NCI-H2227 treated with DMSO at 0.1 percent for 48 hours (cell line): ENCODE data around the gene ADAM11.
A peak's percentile ranks its signal among the peaks of the same experiment; 100 is the strongest.

ENCODE experiments used
- DNase-seq: peaks from one replicate; lab custom pipeline; 2025; lab: John Stamatoyannopoulos, UW

ADAM11 gene

GRCh38 chr17:44757918-44758413 lies 822 bp upstream of the ADAM11 start:
- no peak for DNase-seq

DNA sequence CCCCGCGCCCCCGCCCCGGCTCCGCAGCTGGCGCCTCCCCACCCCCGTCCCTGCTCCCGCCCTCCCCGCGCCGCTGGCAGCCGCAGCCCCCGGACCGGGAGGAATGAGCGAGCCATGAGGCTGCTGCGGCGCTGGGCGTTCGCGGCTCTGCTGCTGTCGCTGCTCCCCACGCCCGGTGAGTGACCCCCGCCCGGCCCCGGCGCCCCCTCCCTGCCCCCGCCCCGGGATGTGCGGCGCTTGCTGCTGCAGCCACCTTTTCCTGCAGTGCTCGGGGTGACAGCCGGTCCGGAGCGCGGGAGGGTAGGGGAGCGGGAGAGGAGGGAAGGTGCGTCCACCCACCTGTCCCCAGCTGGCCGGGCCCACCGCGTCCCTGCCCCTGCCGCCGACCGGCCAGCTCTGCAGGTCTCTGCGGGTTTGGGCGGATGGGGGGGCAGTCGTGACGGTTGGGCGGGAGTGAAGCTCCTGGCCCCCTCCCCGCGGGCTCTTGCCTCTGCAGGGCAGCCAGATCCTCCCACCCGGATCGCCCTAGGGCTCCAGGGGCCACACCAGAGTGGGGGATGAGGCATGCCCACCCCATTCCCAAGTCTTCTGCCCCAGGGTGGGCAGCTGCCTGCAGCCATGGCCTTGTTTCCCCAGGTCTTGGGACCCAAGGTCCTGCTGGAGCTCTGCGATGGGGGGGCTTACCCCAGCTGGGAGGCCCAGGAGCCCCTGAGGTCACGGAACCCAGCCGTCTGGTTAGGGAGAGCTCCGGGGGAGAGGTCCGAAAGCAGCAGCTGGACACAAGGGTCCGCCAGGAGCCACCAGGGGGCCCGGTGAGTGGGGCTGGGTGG lies 513 bp downstream of the ADAM11 start:
- no peak for DNase-seq

GRCh38 chr17:44759916-44760243 lies 1.1 kb downstream of the ADAM11 start:
- no peak for DNase-seq

GRCh38 chr17:44760474-44761308 lies 1.9 kb downstream of the ADAM11 start:
- no peak for DNase-seq

DNA sequence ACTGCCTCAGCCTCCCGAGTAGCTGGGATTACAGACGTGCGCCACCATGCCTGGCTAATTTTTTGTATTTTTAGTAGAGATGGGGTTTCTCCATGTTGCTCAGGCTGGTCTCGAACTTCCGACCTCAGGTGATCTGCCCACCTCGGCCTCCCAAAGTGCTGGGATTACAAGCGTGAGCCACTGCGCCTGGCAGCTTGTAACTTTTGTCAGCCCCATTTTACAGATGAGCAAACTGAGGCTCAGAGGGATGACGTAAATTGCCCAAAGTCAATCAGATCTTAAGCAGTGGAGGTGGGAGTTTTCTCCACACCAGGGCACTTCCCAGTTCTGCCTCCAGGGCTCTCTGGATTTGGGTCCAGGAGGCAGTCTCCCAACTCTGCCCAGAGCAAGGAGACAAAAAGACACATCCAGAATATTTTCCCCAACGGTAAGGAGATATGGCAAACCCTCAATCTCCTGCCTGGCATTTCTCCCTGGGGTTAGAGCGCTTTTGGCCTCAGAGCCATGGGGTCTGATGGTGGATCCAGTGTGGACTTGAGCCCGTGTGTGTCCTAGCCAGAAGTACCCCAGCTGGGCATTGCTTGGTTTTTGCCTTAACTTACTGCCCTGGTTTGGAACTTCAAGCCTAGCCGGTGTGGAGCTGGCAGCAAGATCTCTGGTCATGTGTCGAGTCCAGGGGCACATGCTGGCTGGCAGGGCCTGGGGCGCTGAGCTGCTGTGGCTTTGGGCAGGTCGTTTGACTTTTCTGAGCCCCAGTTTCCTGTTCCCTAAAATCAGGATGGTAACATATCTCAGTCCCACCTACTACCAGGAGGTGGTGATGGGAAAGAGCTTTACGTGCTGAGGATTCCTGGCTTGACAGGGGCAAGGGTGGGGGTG lies 3.4 kb downstream of the ADAM11 start:
- no peak for DNase-seq

DNA sequence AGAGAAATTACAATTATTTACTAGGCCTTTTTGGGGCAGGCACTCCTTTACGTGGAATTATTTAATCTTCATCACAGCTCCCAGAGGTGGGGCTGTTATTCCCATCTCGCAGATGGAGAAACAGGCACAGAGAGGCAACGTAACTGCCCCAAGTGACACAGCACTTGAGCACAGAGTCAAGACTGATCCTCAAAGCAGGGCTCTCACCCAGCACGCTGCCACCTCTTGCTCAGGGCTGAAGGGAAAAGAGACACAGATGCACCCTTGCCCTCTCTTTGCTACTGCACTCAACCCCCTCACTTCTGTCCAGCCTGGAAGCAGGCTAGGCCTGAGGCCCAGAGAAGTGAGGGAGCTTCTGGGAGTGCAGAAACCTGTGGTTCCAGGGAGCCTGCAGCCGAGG lies 4.4 kb downstream of the ADAM11 start:
- DNase-seq, result no peak

DNA sequence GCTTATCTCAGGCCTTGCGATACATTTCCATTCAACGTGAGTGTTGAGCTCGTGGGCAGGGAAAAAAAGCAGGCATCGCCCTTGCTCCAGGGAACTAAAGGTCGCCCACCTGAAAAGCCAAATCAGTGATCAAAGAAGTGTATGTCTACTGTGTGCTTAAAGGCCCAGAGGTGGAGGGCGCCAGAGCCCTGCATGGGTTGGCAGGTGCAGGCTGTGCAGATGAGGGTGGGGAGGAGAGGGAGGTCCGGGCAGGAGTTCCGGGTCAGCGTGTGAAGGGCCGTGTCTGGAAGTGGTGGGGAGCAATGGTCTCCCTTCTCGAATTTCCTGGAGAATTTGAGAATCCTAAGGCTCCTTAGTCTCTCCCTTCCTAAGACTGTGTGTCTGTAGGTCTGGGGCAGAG lies 7.2 kb downstream of the ADAM11 start:
- no peak for DNase-seq

DNA sequence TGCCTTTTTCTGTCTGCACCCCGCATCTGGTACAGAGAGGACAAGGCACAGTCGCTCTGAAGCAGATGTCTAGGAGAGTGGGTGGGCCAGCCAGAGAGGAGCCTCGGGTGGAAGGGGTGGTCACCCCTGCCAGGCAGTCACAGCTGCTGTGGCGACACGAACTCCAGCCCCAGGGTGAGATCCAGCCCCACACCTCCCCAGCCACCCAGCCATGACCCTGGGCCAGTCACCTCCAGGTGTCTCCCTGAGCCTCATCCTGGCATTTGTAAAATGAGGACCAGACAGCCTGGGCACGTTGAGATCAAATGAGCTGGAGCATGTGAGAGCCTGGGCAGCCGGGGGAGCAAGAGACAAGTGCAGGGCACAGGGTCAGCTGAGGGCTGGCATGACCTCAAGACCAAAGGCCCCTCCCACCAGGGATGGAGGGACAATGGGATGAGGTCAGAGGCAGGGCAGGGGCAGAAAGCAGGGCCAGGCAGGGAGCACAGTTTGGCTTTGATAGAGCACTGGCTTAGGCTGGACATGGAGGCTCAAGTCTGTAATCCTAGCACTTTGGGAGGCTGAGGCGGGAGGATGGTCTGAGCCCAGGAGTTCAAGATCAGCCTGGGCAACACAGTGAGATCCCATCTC lies 7.7 kb downstream of the ADAM11 start:
- no peak for DNase-seq

GRCh38 chr17:44767493-44767892 lies 8.7 kb downstream of the ADAM11 start:
- DNase-seq, result no peak

DNA sequence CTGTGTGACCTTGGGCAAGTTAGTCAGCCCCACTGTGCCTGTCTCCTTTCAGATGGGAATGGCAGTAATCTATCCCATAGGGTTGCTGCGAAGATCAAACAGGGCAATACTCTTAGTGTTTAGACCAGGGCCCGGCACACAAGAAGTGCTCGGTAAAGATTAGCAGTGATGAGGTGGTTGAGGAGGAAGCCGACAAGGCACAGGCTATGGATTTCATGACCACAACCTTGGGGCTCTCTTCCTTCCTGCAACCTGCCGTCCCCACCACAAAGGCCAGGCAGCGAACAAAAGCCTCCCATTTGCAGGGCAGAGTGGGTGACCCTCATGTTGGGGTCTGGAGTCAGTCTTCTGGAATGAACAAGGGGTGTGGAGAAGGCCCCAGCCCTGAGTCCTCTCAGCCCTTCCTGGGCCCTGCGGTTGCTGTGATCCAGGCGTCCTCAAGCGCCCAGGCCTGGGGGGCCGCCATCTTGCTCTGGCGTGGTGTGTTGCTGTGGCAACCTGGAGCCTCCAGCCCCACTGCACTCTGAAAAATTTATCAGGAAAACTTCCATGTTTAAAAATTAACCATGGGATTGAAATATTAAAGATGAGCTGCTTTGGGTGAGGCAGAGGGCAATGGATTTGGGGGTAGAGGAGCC lies 9.8 kb downstream of the ADAM11 start:
- no peak for DNase-seq

GRCh38 chr17:44769230-44769629 lies 10.4 kb downstream of the ADAM11 start:
- DNase-seq, result no peak

- no peak for DNase-seq
These were observed 10.9 kb downstream of the ADAM11 start for GRCh38 chr17:44769647-44770084.

DNA sequence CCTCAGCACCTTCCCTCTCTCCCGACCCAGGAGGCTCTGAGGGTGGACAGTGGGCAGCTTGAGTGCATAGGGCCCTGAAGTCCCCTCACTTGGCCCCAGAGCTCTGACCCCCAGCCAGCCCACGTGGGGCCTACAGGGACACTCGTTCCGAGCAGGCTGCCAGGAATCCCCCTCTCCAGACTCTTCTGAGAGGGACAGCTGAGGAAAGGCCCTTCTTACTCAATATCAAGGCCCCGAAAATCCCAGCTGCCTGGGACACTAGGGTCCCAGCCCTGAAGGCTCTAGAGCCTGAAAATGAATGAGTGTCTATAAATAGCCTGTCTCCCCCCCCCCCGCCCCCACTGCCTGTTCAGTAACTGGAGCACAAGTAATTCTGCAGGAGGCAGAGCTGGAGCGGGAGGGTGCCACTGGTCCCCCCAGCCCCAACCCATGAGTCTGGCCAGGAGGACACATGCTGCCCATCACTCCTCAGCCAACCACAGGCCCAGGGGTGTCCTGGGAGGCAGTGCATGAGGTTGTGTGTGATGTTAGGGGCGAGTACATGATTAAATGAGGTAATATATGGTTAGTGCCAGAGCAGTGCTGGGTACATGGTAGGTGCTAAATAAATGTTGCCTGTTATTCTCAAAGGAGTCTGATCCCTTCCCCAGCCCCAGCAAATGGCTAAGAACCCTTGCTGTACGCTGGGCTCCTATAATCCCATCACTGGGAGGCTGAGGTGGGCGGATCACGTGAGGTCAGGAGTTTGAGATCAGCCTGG lies 11.6 kb downstream of the ADAM11 start:
- DNase-seq, result no peak

- DNase-seq, result no peak
These were observed 13.7 kb downstream of the ADAM11 start for GRCh38 chr17:44772308-44773045.

GRCh38 chr17:44773140-44773539 lies 14.4 kb downstream of the ADAM11 start:
- DNase-seq, result no peak

DNA sequence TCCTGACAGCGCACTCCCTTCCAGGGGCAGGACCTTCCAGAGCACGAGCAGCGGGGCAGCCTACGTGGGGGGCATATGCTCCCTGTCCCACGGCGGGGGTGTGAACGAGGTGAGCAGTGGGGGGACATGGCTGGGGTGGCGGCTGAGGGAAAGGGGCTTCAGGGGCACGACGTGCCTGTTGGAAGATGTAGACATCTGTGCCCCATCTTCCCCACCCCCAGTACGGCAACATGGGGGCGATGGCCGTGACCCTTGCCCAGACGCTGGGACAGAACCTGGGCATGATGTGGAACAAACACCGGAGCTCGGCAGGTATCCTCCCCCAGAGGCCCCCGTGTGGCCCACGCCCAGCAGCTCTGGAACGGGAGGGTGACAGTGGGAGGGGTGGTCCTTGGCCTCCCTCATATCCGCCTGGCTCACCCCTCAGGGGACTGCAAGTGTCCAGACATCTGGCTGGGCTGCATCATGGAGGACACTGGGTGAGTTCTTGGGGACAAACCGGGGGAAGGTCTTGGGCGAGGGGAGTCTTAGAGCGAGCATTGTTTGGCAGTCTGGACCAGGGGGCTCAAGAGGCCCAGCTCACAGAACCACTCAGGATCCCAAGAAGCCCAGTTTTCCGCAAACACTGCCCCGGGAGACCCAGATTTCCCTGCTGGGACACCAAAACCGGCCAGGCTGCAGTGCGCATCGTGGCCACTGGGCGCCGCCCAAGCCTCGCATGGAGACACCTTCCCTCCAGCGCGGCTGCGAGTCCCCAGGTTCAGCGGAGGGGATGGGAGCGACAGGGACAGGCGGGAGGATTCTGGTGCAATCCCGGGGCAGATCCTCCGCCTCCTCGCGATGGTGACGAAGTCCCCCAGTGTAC lies 15.7 kb downstream of the ADAM11 start:
- DNase-seq, result peak; percentile 68

- DNase-seq, result peak; percentile 95
These were observed 16.5 kb downstream of the ADAM11 start for GRCh38 chr17:44775136-44775837.
